GM19099 (cell line): ENCODE data around the gene TRPC5OS.

Experiments used
- POLR2A ChIP-seq: IDR thresholded peaks from 3 replicates; pipeline ENCODE4 v1.6.1; 2011; ENCODE audit warnings: low read depth; ENCODE audit not compliant: insufficient read length; ENCODE audit errors: extremely low read depth

TRPC5OS gene

GRCh38 chrX:111876646-111877045, 665 bp downstream of the TRPC5OS start:
- TF ChIP-seq POLR2A, result no peak

- no peak for TF ChIP-seq POLR2A
Measured at GRCh38 chrX:111877681-111878080, 1.7 kb downstream of the TRPC5OS start.

GRCh38 chrX:111880735-111881134, 4.8 kb downstream of the TRPC5OS start:
- no peak for TF ChIP-seq POLR2A

- TF ChIP-seq POLR2A, result no peak
Measured at GRCh38 chrX:111881715-111882114, 5.7 kb downstream of the TRPC5OS start.

- TF ChIP-seq POLR2A, result no peak
Measured at GRCh38 chrX:111886678-111887077, 10.7 kb downstream of the TRPC5OS start.

GRCh38 chrX:111888600-111888999, 12.6 kb downstream of the TRPC5OS start:
- TF ChIP-seq POLR2A, result no peak

- no peak for TF ChIP-seq POLR2A
Measured at GRCh38 chrX:111892375-111892774, 16.4 kb downstream of the TRPC5OS start.

- TF ChIP-seq POLR2A, result no peak
Measured at GRCh38 chrX:111896148-111896547, 20.2 kb downstream of the TRPC5OS start.

GRCh38 chrX:111914398-111915090, 38.6 kb downstream of the TRPC5OS start:
- TF ChIP-seq POLR2A, result no peak

- TF ChIP-seq POLR2A, result no peak
Measured at GRCh38 chrX:111917591-111917990, 41.6 kb downstream of the TRPC5OS start.

- no peak for TF ChIP-seq POLR2A
Measured at GRCh38 chrX:111928456-111928855, 52.5 kb downstream of the TRPC5OS start.
